Upper lobe of left lung (tissue), 4 donors: Measurements from ENCODE around the gene FLACC1.

Source experiments
- CTCF ChIP-seq, 6 experiments: fragments of 450-650 bp in 4 of 6; fragments of 200-600 bp in 2 of 6; sonication (generic) in 2 of 6; IDR thresholded peaks; one replicate each; pipeline ENCODE4 v1.5.1; 2016 to 2019; ENCODE audit warnings: antibody characterized with exemption in 6 of 6
- EP300 ChIP-seq, 4 donors: sonication (generic); formaldehyde crosslinking; IDR thresholded peaks; one replicate each; pipeline ENCODE4 v1.5.1; 2017; ENCODE audit warnings: antibody characterized with exemption in 4 of 4, control low read depth in 2 of 4
- POLR2A ChIP-seq, 4 donors: fragments of 450-650 bp; IDR thresholded peaks; one replicate each; pipeline ENCODE4 v1.5.1; 2016 to 2017; ENCODE audit warnings: antibody characterized with exemption in 4 of 4, mild to moderate bottlenecking in 2 of 4

GRCh38 chr2:201396595-201396994 is 39.5 kb upstream of the FLACC1 start:
- no peak for TF ChIP-seq CTCF (IDR thresholded peaks at IDR 0.05)
- TF ChIP-seq POLR2A (IDR thresholded peaks at IDR 0.05): no peak
- TF ChIP-seq EP300 (IDR thresholded peaks at IDR 0.05): no peak
